ENCODE results near the gene LHX2. TPM values are rescaled to one million over a fixed set of nuclear protein-coding genes. Genes with fewer than 3 reads are reported as not detected.
"Not testable (repeated sequence)": the region's sequence is repeated elsewhere in the genome, so short reads cannot be mapped to it uniquely, and the experiment has no call there.

The LHX2 gene
- total and polyA plus RNA-seq, 7 experiments from 2014 or later: not detected

DNA sequence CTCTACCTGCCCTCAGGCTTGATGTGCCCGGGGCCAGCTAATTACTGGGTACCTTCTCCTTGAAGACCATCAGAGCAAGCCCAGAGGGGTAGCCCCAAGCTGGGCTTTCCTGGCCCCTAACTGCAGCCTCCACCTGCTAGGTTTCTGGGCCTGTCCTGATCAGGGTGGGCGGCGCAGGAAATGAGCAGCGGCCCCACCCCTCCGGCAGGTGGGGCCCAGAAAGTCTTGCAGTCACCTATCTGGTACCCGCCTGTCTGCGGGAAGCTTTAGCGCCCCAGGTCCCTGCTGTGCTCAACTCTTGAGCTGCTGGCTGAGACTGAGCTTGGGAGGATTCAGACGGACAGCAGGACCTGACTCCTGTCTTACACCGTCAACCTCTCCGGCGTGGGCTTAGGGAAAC lies 37.1 kb upstream of the LHX2 start:
- Mint-ChIP-seq H3K27me3 (peaks cover 6 to 22% (median 16%) of the 10 kb centered on the region in 5 donors), H3K4me1 (no peaks in the 10 kb centered on the region), H3K9me3 (peaks cover 0 to 6% (median 0%) of the 10 kb centered on the region in 11 donors), H3K4me3 (no peak overlapping the region), H3K27ac (no peak overlapping the region), H3K36me3 (no peaks in the 10 kb centered on the region)
- H3K27ac ChIP-seq (ENCODE audit: low read depth, low read length): no peak overlapping the region
- no peaks in the 10 kb centered on the region for H3K4me1 ChIP-seq (ENCODE audit: control insufficient read depth in 2 of 2, insufficient read depth in 2 of 2, low read length in 2 of 2)
- no peaks in the 10 kb centered on the region for H3K36me3 ChIP-seq (ENCODE audit: control insufficient read depth in 2 of 3, insufficient read depth in 3 of 3, low read length in 3 of 3)
- ChIA-PET POLR2A (no interaction called here), CTCF (no interaction called here)
- ATAC-seq (no peak), DNase-seq (no peak)
- no peak overlapping the region for H3K4me3 ChIP-seq (ENCODE audit: low read length)
- H3K27me3 ChIP-seq (ENCODE audit: control insufficient read depth in 2 of 2, insufficient read depth in 2 of 2, low read length in 2 of 2): no peaks in the 10 kb centered on the region
- H3K9me3 ChIP-seq (ENCODE audit: control insufficient read depth in 2 of 3, low read length in 3 of 3): no peaks in the 10 kb centered on the region
- intact Hi-C loops (cut with micrococcal nuclease): no loop called here

DNA sequence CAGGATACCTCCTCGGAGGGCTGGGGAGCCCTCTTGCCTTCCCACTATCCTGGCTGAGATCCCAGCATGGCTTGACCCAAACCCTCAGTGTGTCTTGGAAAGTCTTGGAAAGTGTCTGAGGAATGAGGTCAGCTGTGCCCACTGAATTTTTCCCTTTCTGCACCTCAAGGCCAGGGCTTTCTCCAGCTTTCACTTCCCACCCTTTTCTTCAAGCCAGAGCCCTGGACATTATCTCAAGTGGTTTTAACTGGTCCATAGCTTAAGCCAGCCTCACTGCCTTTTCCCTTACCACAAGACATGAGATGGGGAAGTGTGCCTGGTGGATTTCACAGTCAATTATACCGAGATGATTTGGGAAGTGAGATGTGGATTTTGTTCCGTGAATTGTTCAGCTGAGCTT lies 35.7 kb upstream of the LHX2 start:
- Histone ChIP-seq H3K27me3 (ENCODE audit: control insufficient read depth in 2 of 2, insufficient read depth in 2 of 2, low read length in 2 of 2) (peaks cover 0 to 3% of the 10 kb centered on the region in 2 donors), H3K27ac (ENCODE audit: low read depth, low read length) (no peak overlapping the region), H3K4me3 (ENCODE audit: low read length) (no peak overlapping the region), H3K36me3 (ENCODE audit: control insufficient read depth in 2 of 3, insufficient read depth in 3 of 3, low read length in 3 of 3) (no peaks in the 10 kb centered on the region), H3K4me1 (ENCODE audit: control insufficient read depth in 2 of 2, insufficient read depth in 2 of 2, low read length in 2 of 2) (no peaks in the 10 kb centered on the region), H3K9me3 (ENCODE audit: control insufficient read depth in 2 of 3, low read length in 3 of 3) (no peaks in the 10 kb centered on the region)
- intact Hi-C loops (cut with micrococcal nuclease): no loop called here
- H3K4me3 Mint-ChIP-seq: no peak overlapping the region
- peaks cover 0 to 9% (median 0%) of the 10 kb centered on the region in 11 donors for H3K9me3 Mint-ChIP-seq
- no peak for DNase-seq
- ATAC-seq: no peak
- H3K27me3 Mint-ChIP-seq: peaks cover 17 to 27% (median 19%) of the 10 kb centered on the region in 5 donors
- H3K36me3 Mint-ChIP-seq: no peaks in the 10 kb centered on the region
- POLR2A ChIA-PET: no interaction called here
- no peaks in the 10 kb centered on the region for H3K4me1 Mint-ChIP-seq
- CTCF ChIA-PET: no interaction called here
- H3K27ac Mint-ChIP-seq: no peak overlapping the region

DNA sequence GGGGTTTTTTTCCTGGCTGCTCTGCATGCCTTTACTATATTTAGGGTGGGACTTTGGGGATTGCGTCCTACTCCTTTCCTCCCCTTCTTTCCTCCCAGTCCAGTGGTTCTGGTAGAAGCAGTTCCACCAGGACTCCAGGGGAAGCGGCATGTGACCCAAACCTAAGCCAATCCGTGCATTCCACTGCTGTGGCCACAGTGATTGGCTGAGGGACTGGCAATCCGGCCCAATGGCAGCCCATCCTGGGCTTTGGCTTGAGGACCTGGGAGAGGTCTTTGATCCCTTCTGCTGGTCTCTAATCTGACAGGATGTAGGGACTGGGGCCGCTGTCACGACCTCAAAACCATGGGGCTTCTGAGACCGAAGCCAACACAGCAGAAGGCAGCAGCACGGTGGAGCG lies 35.0 kb upstream of the LHX2 start:
- POLR2A ChIA-PET; H3K36me3 Mint-ChIP-seq; H3K36me3 ChIP-seq (ENCODE audit: control insufficient read depth in 2 of 3, insufficient read depth in 3 of 3, low read length in 3 of 3); H3K27ac Mint-ChIP-seq; CTCF ChIA-PET; H3K4me3 ChIP-seq (ENCODE audit: low read length); H3K4me1 Mint-ChIP-seq; ATAC-seq; DNase-seq; intact Hi-C loops (cut with micrococcal nuclease); H3K9me3 Mint-ChIP-seq; H3K27ac ChIP-seq (ENCODE audit: low read depth, low read length); H3K27me3 ChIP-seq (ENCODE audit: control insufficient read depth in 2 of 2, insufficient read depth in 2 of 2, low read length in 2 of 2); H3K4me3 Mint-ChIP-seq; H3K4me1 ChIP-seq (ENCODE audit: control insufficient read depth in 2 of 2, insufficient read depth in 2 of 2, low read length in 2 of 2); H3K9me3 ChIP-seq (ENCODE audit: control insufficient read depth in 2 of 3, low read length in 3 of 3): not testable (repeated sequence)
- H3K27me3 Mint-ChIP-seq: peaks cover 19 to 33% (median 24%) of the 10 kb centered on the region in 5 donors

DNA sequence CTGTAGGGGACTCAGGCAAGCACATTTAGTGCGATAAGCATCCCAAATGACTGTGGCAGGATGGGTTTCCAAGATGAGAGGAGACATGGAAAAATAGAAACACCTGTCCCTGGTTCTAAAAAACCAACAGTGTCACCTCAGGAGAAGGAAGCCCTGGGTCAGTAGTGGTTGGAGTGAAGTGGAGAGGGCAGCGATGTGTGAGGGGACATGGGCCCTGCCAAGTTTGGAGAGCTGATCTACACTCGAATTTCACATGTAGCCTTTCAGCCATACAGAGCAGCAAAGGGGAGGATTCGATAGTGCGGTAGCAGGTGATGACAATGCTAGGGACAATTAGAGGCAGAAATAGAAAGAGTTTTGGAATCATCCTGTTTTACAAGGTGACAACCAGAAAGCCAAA lies 32.6 kb upstream of the LHX2 start:
- Histone ChIP-seq H3K27ac (ENCODE audit: low read depth, low read length) (no peak overlapping the region), H3K36me3 (ENCODE audit: control insufficient read depth in 2 of 3, insufficient read depth in 3 of 3, low read length in 3 of 3) (no peaks in the 10 kb centered on the region), H3K4me3 (ENCODE audit: low read length) (no peak overlapping the region), H3K9me3 (ENCODE audit: control insufficient read depth in 2 of 3, low read length in 3 of 3) (no peaks in the 10 kb centered on the region), H3K27me3 (ENCODE audit: control insufficient read depth in 2 of 2, insufficient read depth in 2 of 2, low read length in 2 of 2) (peaks cover 0 to 3% of the 10 kb centered on the region in 2 donors), H3K4me1 (ENCODE audit: control insufficient read depth in 2 of 2, insufficient read depth in 2 of 2, low read length in 2 of 2) (no peaks in the 10 kb centered on the region)
- intact Hi-C loops (cut with micrococcal nuclease): no loop called here
- Mint-ChIP-seq H3K4me1 (no peaks in the 10 kb centered on the region), H3K36me3 (no peaks in the 10 kb centered on the region), H3K9me3 (peaks cover 0 to 9% (median 0%) of the 10 kb centered on the region in 11 donors), H3K4me3 (no peak overlapping the region), H3K27me3 (peaks cover 23 to 41% (median 29%) of the 10 kb centered on the region in 5 donors), H3K27ac (no peak overlapping the region)
- ATAC-seq (no peak), DNase-seq (no peak)
- ChIA-PET CTCF (no interaction called here), POLR2A (no interaction called here)

DNA sequence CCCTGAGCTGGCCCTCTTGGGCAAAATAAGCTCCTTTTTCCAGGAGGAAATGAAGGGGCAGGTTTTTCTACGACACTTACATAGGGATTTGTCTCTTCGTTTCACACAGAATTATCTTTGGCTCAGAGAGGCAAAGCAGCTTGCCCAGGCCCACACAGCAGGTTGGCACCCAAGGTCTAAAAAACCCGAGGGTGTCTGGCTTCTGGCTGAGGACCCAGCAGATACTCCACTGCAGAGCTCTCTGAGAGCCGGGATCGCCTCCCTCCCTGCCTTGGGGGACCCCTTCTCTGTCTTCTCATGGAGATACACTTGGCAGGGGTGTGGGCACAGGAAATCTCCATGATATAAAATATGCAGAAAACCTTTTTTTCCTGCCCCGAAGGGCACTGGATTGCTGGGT lies 29.0 kb upstream of the LHX2 start:
- no peaks in the 10 kb centered on the region for H3K4me1 Mint-ChIP-seq
- no peak overlapping the region for H3K27ac ChIP-seq (ENCODE audit: low read depth, low read length)
- CTCF ChIA-PET: no interaction called here

DNA sequence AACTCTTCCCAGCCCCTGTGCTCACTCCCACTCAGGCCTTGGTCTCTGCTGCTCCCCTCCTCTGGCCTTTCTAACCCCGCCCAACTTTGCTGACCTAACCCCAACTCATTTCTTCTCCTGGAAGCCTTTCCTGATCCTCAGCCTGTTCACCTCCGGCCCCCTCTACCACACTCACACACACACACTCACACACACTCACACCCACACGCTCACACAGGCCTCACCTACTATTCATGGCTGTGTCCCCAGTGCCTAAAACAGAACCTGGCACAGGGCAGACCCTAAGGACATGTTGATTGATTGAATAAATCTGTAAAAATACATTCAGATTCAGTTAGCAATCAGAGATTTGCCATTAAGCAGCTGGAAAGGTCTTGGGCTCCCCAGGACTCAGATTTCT lies 28.5 kb upstream of the LHX2 start:
- Mint-ChIP-seq H3K4me1 (no peaks in the 10 kb centered on the region), H3K27ac (no peak overlapping the region), H3K36me3 (peaks cover 0 to 4% (median 0%) of the 10 kb centered on the region in 5 donors), H3K9me3 (peaks cover 0 to 9% (median 0%) of the 10 kb centered on the region in 11 donors), H3K27me3 (peaks cover 27 to 51% (median 42%) of the 10 kb centered on the region in 5 donors), H3K4me3 (no peak overlapping the region)
- ChIA-PET POLR2A (no interaction called here), CTCF (no interaction called here)
- H3K9me3 ChIP-seq (ENCODE audit: control insufficient read depth in 2 of 3, low read length in 3 of 3): no peaks in the 10 kb centered on the region
- H3K27ac ChIP-seq (ENCODE audit: low read depth, low read length): no peak overlapping the region
- no peaks in the 10 kb centered on the region for H3K36me3 ChIP-seq (ENCODE audit: control insufficient read depth in 2 of 3, insufficient read depth in 3 of 3, low read length in 3 of 3)
- H3K27me3 ChIP-seq (ENCODE audit: control insufficient read depth in 2 of 2, insufficient read depth in 2 of 2, low read length in 2 of 2): peaks cover 0 to 3% of the 10 kb centered on the region in 2 donors
- ATAC-seq (no peak), DNase-seq (no peak)
- H3K4me1 ChIP-seq (ENCODE audit: control insufficient read depth in 2 of 2, insufficient read depth in 2 of 2, low read length in 2 of 2): no peaks in the 10 kb centered on the region
- intact Hi-C loops (cut with micrococcal nuclease): no loop called here
- no peak overlapping the region for H3K4me3 ChIP-seq (ENCODE audit: low read length)

More for the DNA sequence above, 29.0 kb upstream of the LHX2 start:
- H3K9me3 Mint-ChIP-seq: peaks cover 0 to 9% (median 0%) of the 10 kb centered on the region in 11 donors
- POLR2A ChIA-PET: no interaction called here
- peaks cover 27 to 49% (median 41%) of the 10 kb centered on the region in 5 donors for H3K27me3 Mint-ChIP-seq
- Histone ChIP-seq H3K4me3 (ENCODE audit: low read length) (no peak overlapping the region), H3K4me1 (ENCODE audit: control insufficient read depth in 2 of 2, insufficient read depth in 2 of 2, low read length in 2 of 2) (no peaks in the 10 kb centered on the region), H3K9me3 (ENCODE audit: control insufficient read depth in 2 of 3, low read length in 3 of 3) (no peaks in the 10 kb centered on the region), H3K36me3 (ENCODE audit: control insufficient read depth in 2 of 3, insufficient read depth in 3 of 3, low read length in 3 of 3) (no peaks in the 10 kb centered on the region), H3K27me3 (ENCODE audit: control insufficient read depth in 2 of 2, insufficient read depth in 2 of 2, low read length in 2 of 2) (peaks cover 0 to 3% of the 10 kb centered on the region in 2 donors)
- peaks cover 0 to 4% (median 0%) of the 10 kb centered on the region in 5 donors for H3K36me3 Mint-ChIP-seq
- intact Hi-C loops (cut with micrococcal nuclease): no loop called here
- ATAC-seq (no peak), DNase-seq (no peak)
- no peak overlapping the region for H3K27ac Mint-ChIP-seq
- H3K4me3 Mint-ChIP-seq: no peak overlapping the region

DNA sequence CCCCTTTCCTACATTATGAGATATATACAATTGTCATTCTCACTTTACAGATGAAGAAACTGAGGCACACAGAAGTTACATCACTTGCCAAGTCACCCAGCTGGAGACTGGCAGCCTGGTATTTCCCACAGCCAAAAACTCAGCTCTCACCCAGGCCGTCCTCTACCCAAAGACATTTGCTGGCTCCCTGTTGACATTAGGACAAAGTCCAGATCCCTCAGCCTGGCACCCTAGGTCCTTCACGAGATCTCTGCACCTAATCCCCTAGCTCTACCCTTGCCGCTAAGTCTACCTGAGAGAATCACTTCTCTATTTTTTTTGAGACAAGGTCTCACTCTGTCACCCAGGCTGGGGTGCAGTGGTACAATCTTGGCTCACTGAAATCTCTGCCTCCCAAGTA lies 26.8 kb upstream of the LHX2 start:
- peaks cover 0 to 2% (median 0%) of the 10 kb centered on the region in 11 donors for H3K9me3 Mint-ChIP-seq
- Histone ChIP-seq H3K27me3 (ENCODE audit: control insufficient read depth in 2 of 2, insufficient read depth in 2 of 2, low read length in 2 of 2) (peaks cover 0 to 3% of the 10 kb centered on the region in 2 donors), H3K27ac (ENCODE audit: low read depth, low read length) (no peak overlapping the region), H3K9me3 (ENCODE audit: control insufficient read depth in 2 of 3, low read length in 3 of 3) (no peaks in the 10 kb centered on the region), H3K4me3 (ENCODE audit: low read length) (no peak overlapping the region), H3K4me1 (ENCODE audit: control insufficient read depth in 2 of 2, insufficient read depth in 2 of 2, low read length in 2 of 2) (no peaks in the 10 kb centered on the region), H3K36me3 (ENCODE audit: control insufficient read depth in 2 of 3, insufficient read depth in 3 of 3, low read length in 3 of 3) (no peaks in the 10 kb centered on the region)
- H3K4me1 Mint-ChIP-seq: no peaks in the 10 kb centered on the region
- no peak for ATAC-seq
- ChIA-PET CTCF (no interaction called here), POLR2A (no interaction called here)
- DNase-seq: no peak
- no peak overlapping the region for H3K27ac Mint-ChIP-seq
- no peak overlapping the region for H3K4me3 Mint-ChIP-seq
- intact Hi-C loops (cut with micrococcal nuclease): no loop called here
- H3K36me3 Mint-ChIP-seq: peaks cover 0 to 4% (median 0%) of the 10 kb centered on the region in 5 donors
- peaks cover 24 to 50% (median 45%) of the 10 kb centered on the region in 5 donors for H3K27me3 Mint-ChIP-seq
